IPS-18a (cell line): ENCODE measurements around the gene MDGA2.

Source experiments
- H3K27ac ChIP-seq: one replicate; pipeline ENCODE4 v1.5.1; 2013; ENCODE audit warnings: low read length
- H3K27me3 ChIP-seq: one replicate; pipeline ENCODE4 v1.6.1; 2013; ENCODE audit warnings: mild to moderate bottlenecking, low read length; ENCODE audit not compliant: control insufficient read depth, insufficient read depth
- H3K36me3 ChIP-seq: one replicate; pipeline ENCODE4 v1.6.1; 2013; ENCODE audit warnings: low read depth, low read length; ENCODE audit not compliant: control insufficient read depth
- H3K4me1 ChIP-seq: one replicate; pipeline ENCODE4 v1.6.1; 2013; ENCODE audit warnings: low read depth, low read length; ENCODE audit not compliant: control insufficient read depth
- H3K4me3 ChIP-seq: one replicate; pipeline ENCODE4 v1.5.1; 2013; ENCODE audit warnings: low read length
- H3K9ac ChIP-seq: one replicate; pipeline ENCODE4 v1.6.1; 2013; ENCODE audit warnings: mild to moderate bottlenecking, low read length, moderate library complexity
- H3K9me3 ChIP-seq: one replicate; pipeline ENCODE4 v1.6.1; 2013; ENCODE audit warnings: low read depth, low read length; ENCODE audit not compliant: control insufficient read depth

Gene MDGA2

DNA sequence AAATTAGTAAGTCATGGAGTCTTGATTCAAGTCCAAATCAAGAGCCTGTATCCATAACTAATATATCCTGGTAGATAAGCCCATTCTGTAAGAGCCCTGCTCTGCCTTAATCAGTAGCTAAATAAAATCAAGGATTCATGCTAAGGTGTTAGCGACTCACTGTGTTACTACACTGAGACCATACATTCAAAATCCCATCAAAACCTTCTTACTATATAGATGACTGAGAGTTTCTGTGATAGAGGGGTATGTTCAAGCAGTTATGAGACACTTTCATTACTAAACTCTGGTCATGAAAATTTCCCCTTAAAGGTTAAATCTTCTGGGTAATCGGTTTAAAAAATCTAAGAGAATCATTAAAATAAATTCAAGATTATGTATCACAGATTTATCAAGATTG, 78.5 kb downstream of the MDGA2 start:
- H3K9me3 ChIP-seq = no peaks in the 10 kb centered on the region
- no peak overlapping the region for H3K27ac ChIP-seq
- H3K9ac ChIP-seq = no peak overlapping the region
- H3K4me3 ChIP-seq = no peak overlapping the region
- no peaks in the 10 kb centered on the region for H3K4me1 ChIP-seq
- H3K27me3 ChIP-seq = no peaks in the 10 kb centered on the region
- no peaks in the 10 kb centered on the region for H3K36me3 ChIP-seq

DNA sequence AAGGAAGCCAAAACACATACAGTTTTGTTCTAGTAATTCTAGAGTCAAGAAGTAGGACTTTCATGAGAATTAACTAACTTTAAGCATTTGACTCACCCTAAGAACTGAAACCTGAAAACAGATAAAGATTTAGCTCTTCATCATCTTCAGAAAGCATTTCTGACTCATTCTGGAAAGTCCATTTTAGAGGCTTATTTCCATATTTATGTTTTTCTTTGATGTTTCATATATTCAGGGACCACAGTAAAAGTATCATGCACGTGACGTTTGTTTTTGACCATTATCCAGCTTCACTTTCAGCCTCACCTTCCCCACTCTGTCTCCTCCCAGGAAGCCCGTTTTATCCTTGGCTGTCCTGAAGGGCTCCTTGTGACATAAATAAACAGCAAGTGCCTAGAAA, 79.2 kb downstream of the MDGA2 start:
- Histone ChIP-seq H3K9me3 (no peaks in the 10 kb centered on the region), H3K4me1 (no peaks in the 10 kb centered on the region), H3K36me3 (no peaks in the 10 kb centered on the region)

DNA sequence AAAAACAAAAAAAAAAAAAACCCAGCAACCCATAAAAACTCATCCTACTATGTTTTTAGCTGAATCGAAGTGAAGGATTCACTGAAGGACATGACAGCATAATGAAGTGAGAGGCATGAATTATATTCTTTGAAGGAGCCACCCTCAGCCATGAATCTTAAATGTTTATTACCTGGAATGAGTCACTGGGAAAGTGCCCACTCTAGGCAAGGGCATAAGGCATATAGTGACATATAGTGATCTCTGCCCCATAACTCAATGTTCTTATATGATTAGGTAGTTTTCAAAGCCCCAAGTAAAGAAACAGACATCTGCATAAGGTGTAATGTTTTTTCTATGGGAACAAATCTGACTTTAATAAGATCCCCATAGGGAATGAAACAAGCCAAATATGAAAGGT, 79.9 kb downstream of the MDGA2 start:
- no peak overlapping the region for H3K27ac ChIP-seq

More for the DNA sequence above, 79.2 kb downstream of the MDGA2 start:
- no peak overlapping the region for H3K9ac ChIP-seq
- H3K27me3 ChIP-seq = no peaks in the 10 kb centered on the region
- H3K27ac ChIP-seq = no peak overlapping the region
- no peak overlapping the region for H3K4me3 ChIP-seq

DNA sequence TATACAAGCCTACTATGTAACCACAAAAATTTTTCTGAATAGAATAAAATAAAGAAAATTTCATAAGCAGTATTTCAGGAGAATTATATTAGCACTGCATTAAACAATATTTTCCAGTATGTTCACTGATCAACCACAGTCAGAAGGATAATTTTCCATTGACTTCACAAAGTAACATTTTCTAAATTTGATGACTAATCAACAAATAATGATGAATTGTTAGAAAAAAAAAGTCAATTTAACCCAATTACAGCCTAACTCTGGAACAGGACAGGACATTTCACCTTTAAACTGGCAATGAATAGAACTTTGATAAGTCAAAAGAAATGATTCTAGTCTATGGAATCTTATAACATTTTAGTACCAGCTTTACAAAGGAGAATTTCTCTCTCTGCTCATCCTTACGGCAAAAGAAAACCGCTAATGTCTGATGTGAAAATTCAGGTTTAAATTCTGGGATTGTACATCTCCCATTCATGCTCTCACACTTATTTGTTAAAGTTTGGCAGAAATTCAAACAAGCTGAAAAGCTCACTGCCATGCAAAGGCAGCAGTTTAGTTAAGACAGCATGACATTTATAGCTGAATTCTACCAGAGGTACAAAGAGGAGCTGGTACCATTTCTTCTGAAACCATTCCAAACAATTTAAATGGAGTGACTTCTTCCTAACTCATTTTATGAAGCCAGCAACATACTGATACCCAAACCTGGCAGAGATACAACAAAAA, 84.5 kb downstream of the MDGA2 start:
- no peaks in the 10 kb centered on the region for H3K27me3 ChIP-seq
- H3K9ac ChIP-seq = no peak overlapping the region
- no peaks in the 10 kb centered on the region for H3K4me1 ChIP-seq
- no peaks in the 10 kb centered on the region for H3K9me3 ChIP-seq
- no peak overlapping the region for H3K4me3 ChIP-seq
- H3K36me3 ChIP-seq = no peaks in the 10 kb centered on the region
- H3K27ac ChIP-seq = no peak overlapping the region

More for the DNA sequence above, 79.9 kb downstream of the MDGA2 start:
- Histone ChIP-seq H3K36me3 (no peaks in the 10 kb centered on the region), H3K4me1 (no peaks in the 10 kb centered on the region), H3K9ac (no peak overlapping the region), H3K9me3 (no peaks in the 10 kb centered on the region), H3K4me3 (no peak overlapping the region), H3K27me3 (no peaks in the 10 kb centered on the region)

DNA sequence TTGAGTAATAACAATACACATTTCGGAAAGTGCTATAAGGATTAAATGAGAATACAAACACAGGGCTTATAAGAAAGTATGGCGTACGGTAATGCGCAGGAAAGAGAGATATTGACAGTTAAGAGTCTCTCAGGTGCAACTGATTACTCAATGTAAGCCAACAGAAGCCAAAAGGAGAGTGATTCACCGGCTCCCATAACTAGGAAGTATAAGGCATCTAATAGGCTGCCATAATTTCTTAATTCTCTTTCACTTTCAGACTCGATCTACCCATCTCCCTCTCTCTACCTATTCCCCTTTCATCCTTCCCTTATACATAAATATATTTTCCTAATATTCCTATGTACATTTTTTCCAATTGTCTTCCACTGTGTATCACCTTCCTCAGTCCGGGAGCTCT, 90.0 kb downstream of the MDGA2 start:
- Histone ChIP-seq H3K9me3 (no peaks in the 10 kb centered on the region), H3K27me3 (no peaks in the 10 kb centered on the region), H3K4me3 (no peak overlapping the region), H3K9ac (no peak overlapping the region), H3K27ac (no peak overlapping the region), H3K4me1 (no peaks in the 10 kb centered on the region), H3K36me3 (no peaks in the 10 kb centered on the region)

DNA sequence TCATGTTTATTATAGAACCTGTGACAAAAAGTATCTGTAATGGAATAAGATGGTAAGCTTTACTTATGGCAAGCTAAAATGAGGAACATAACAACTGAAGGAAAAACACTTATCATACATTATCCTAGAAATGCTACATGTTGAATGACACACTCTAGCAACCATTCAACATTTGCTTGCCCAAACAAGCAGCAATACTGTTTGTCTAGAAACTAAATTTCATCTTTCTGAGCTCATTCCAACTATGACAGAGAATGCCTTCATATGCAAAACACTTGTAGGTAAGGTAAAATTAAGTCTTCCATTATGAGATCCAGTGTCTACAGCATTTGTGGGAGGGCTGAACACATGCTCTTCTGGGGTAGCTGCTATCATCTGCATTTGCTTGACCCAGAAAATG, 108.1 kb downstream of the MDGA2 start:
- H3K27ac ChIP-seq = no peak overlapping the region
- no peak overlapping the region for H3K4me3 ChIP-seq
- no peaks in the 10 kb centered on the region for H3K36me3 ChIP-seq
- no peaks in the 10 kb centered on the region for H3K9me3 ChIP-seq
- H3K4me1 ChIP-seq = no peaks in the 10 kb centered on the region
- no peaks in the 10 kb centered on the region for H3K27me3 ChIP-seq
- no peak overlapping the region for H3K9ac ChIP-seq

DNA sequence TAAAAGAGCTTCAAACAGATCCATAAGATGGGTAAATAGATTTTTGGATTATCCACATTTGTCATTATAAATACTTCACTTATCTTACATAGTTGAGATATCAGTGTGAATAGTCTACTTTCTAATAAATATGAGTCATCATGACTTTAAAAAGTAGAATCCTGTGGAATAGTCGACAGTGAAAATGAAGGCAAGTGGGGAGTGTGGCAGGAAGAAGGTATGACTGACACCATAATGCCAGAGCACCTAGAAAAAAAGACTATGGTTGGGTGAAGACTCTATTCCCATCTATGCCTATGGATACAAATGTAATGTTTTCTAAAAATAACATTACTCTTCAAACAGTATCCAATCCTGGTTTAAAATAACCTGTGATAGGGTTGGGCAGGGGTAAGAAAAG, 117.5 kb downstream of the MDGA2 start:
- no peaks in the 10 kb centered on the region for H3K4me1 ChIP-seq
- no peaks in the 10 kb centered on the region for H3K9me3 ChIP-seq
- H3K36me3 ChIP-seq = no peaks in the 10 kb centered on the region
- no peak overlapping the region for H3K27ac ChIP-seq
- H3K4me3 ChIP-seq = no peak overlapping the region
- H3K9ac ChIP-seq = no peak overlapping the region
- H3K27me3 ChIP-seq = no peaks in the 10 kb centered on the region

DNA sequence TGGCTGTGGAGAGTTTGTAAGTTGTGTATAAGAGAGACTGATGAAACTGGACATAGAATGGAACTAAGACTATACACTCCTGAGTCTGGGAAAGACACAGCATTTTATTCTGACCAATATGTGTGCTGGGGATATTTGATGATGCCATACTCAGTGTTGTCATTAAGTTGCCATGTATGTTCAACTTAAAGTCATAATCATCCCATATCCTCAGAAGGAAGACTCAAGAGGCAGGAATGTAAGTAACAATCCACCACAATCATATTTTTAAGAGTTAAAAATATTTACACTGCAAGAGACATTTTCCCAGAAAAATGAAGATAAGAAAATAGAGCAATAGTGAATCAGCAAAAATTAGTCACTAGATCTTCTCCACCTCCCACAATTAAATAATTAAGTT, 120.1 kb downstream of the MDGA2 start:
- H3K9me3 ChIP-seq = no peaks in the 10 kb centered on the region
- H3K9ac ChIP-seq = no peak overlapping the region
- H3K36me3 ChIP-seq = no peaks in the 10 kb centered on the region
- H3K4me1 ChIP-seq = no peaks in the 10 kb centered on the region
- H3K4me3 ChIP-seq = no peak overlapping the region
- no peaks in the 10 kb centered on the region for H3K27me3 ChIP-seq
- no peak overlapping the region for H3K27ac ChIP-seq

DNA sequence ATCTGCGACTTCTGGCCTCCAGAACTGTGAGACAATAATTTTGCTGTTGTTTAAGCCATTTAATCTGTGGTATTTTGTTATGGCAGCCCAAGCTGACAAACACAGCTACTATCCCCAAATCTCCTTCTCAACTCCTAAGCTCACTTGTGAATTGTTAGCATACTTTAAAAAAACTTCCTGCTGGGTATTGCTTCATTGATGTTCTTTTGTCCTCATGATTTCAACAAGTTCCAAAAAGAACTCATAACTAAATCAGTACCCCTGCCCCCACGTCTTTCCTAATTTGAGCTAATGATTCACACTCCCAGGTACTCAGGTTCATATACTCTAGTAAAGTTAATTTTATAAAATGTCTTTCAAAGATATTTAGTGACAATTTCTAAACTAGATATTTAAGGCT, 125.5 kb downstream of the MDGA2 start:
- no peaks in the 10 kb centered on the region for H3K27me3 ChIP-seq
- no peak overlapping the region for H3K27ac ChIP-seq
- H3K9ac ChIP-seq = no peak overlapping the region
- no peaks in the 10 kb centered on the region for H3K36me3 ChIP-seq
- H3K9me3 ChIP-seq = no peaks in the 10 kb centered on the region
- peak overlapping the region; percentile 11 for H3K4me3 ChIP-seq
- H3K4me1 ChIP-seq = peaks cover 8% of the 10 kb centered on the region

DNA sequence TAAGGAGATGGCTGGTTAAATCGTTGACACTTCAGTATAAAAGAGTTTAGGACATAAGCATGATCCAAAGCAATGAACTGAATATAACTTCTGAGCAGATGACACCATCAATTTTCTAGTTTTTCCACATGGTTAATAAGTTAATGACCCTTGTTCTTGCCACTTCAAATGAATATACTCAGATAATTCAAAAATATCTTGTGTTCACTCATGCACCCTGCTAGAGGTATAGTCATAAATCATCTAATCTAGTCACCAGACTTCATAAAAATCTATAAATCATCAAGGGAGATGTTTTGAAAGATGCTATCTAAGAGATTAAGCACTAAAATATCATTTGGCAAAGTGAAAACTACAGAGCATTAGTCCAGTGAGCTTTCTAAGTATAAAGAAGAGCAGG, 131.9 kb downstream of the MDGA2 start:
- Histone ChIP-seq H3K27me3 (no peaks in the 10 kb centered on the region), H3K27ac (no peak overlapping the region), H3K4me3 (no peak overlapping the region), H3K4me1 (peaks cover 3% of the 10 kb centered on the region), H3K9ac (no peak overlapping the region), H3K9me3 (no peaks in the 10 kb centered on the region), H3K36me3 (no peaks in the 10 kb centered on the region)

DNA sequence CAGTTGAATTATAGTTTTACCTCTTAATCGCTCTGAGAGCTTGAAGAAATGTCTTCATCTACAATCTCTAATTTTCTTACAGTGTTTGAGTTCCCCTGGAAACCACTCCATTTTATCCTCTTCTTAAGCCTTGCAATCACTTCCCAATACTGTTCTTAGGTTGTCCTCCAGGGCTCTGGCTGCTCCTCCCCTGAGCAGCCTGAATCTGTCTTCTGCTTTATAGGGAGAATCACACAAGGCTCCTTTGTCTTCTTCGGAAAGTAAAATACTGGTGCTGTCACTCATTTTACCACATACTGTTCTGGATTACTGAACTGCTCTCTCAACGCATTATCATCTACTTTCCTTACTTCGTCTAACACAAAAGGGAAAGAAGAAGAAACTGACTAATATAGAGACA, 133.7 kb downstream of the MDGA2 start:
- Histone ChIP-seq H3K27me3 (no peaks in the 10 kb centered on the region), H3K9ac (no peak overlapping the region), H3K27ac (no peak overlapping the region), H3K4me1 (peaks cover 7% of the 10 kb centered on the region), H3K36me3 (no peaks in the 10 kb centered on the region), H3K9me3 (no peaks in the 10 kb centered on the region), H3K4me3 (no peak overlapping the region)

DNA sequence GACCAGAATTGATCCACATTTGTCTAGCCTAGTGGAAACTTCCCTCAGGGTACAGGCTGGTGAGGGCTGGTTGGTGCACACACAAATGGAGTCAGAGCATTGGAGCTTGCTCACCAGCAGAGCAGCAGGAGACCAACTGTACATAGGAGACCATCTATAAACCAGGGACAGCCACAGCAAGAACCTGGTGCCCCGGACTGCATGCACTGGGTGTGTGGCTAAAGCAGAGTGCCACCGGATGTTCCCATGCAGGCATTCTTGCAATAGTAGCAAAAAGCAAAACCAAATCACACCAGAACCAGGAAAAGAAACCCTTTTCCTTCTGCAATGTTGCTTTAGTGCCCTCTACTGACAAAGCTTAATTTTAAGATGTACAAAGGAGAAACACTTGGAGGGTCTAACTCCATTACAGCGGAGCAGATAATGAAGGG, 136.4 kb downstream of the MDGA2 start:
- no peaks in the 10 kb centered on the region for H3K27me3 ChIP-seq
- H3K36me3 ChIP-seq = no peaks in the 10 kb centered on the region
- no peak overlapping the region for H3K27ac ChIP-seq
- no peak overlapping the region for H3K4me3 ChIP-seq
- H3K9ac ChIP-seq = no peak overlapping the region
- H3K9me3 ChIP-seq = no peaks in the 10 kb centered on the region
- H3K4me1 ChIP-seq = peaks cover 16% of the 10 kb centered on the region
